HEK293 (cell line): ENCODE measurements around the gene VPREB3.

Experiments used
- BCL11A ChIP-seq: fragments of 450-650 bp; formaldehyde crosslinking; IDR thresholded peaks from 2 replicates; pipeline ENCODE4 v1.5.1; 2016; ENCODE audit warnings: low read depth, missing biosample characterization, missing genetic modification characterization
- GLI4 ChIP-seq: fragments of 450-650 bp; formaldehyde crosslinking; IDR thresholded peaks from 2 replicates; pipeline ENCODE4 v1.5.1; 2016; ENCODE audit warnings: missing biosample characterization, missing genetic modification characterization
- GLIS1 ChIP-seq: fragments of 450-650 bp; formaldehyde crosslinking; IDR thresholded peaks from 2 replicates; pipeline ENCODE4 v1.5.1; 2016; ENCODE audit warnings: missing biosample characterization, missing genetic modification characterization
- HOXC10 ChIP-seq: sonication (generic); formaldehyde crosslinking; IDR thresholded peaks from 2 replicates; pipeline ENCODE4 v1.8.1; 2023; ENCODE audit warnings: mild to moderate bottlenecking, missing genetic modification reagents
- KLF1 ChIP-seq: fragments of 450-650 bp; formaldehyde crosslinking; IDR thresholded peaks from 2 replicates; pipeline ENCODE4 v1.5.1; 2016; ENCODE audit warnings: missing biosample characterization, missing genetic modification characterization
- KLF16 ChIP-seq: fragments of 450-650 bp; formaldehyde crosslinking; IDR thresholded peaks from 2 replicates; pipeline ENCODE4 v1.5.1; 2017; ENCODE audit warnings: missing biosample characterization, missing genetic modification characterization
- SCRT2 ChIP-seq: fragments of 450-650 bp; formaldehyde crosslinking; IDR thresholded peaks from 2 replicates; pipeline ENCODE4 v1.5.1; 2016; ENCODE audit warnings: missing biosample characterization, missing genetic modification characterization
- SP3 ChIP-seq: fragments of 450-650 bp; formaldehyde crosslinking; IDR thresholded peaks from 2 replicates; pipeline ENCODE4 v1.5.1; 2016; ENCODE audit warnings: missing biosample characterization, missing genetic modification characterization
- YY1 ChIP-seq: fragments of 450-650 bp; formaldehyde crosslinking; IDR thresholded peaks from 2 replicates; pipeline ENCODE4 v1.5.1; 2018; ENCODE audit warnings: missing biosample characterization, missing genetic modification characterization
- ZBTB7A ChIP-seq: fragments of 450-650 bp; formaldehyde crosslinking; IDR thresholded peaks from 2 replicates; pipeline ENCODE4 v1.5.1; 2016; ENCODE audit warnings: low read depth, missing biosample characterization, missing genetic modification characterization
- ZNF121 ChIP-seq: fragments of 450-650 bp; formaldehyde crosslinking; IDR thresholded peaks from 2 replicates; pipeline ENCODE4 v1.5.1; 2016; ENCODE audit warnings: missing biosample characterization, missing genetic modification characterization
- ZNF132 ChIP-seq: fragments of 450-650 bp; formaldehyde crosslinking; IDR thresholded peaks from 2 replicates; pipeline ENCODE4 v1.5.1; 2017; ENCODE audit warnings: missing biosample characterization, missing genetic modification characterization, borderline replicate concordance
- ZNF138 ChIP-seq: fragments of 450-650 bp; formaldehyde crosslinking; IDR thresholded peaks from 2 replicates; pipeline ENCODE4 v1.5.1; 2016; ENCODE audit warnings: missing biosample characterization, missing genetic modification characterization, borderline replicate concordance
- ZNF211 ChIP-seq: fragments of 450-650 bp; formaldehyde crosslinking; IDR thresholded peaks from 2 replicates; pipeline ENCODE4 v1.5.1; 2016; ENCODE audit warnings: low read depth, missing biosample characterization, missing genetic modification characterization
- ZNF23 ChIP-seq: fragments of 450-650 bp; formaldehyde crosslinking; IDR thresholded peaks from 2 replicates; pipeline ENCODE4 v1.5.1; 2016; ENCODE audit warnings: missing biosample characterization, missing genetic modification characterization, borderline replicate concordance
- ZNF266 ChIP-seq: fragments of 450-650 bp; formaldehyde crosslinking; IDR thresholded peaks from 2 replicates; pipeline ENCODE4 v1.5.1; 2016; ENCODE audit warnings: missing biosample characterization, missing genetic modification characterization, low read depth
- ZNF274 ChIP-seq, 2 experiments: fragments of 200-500 bp in 1 of 2; fragments of 450-650 bp in 1 of 2; sonication (Bioruptor generic) in 1 of 2; formaldehyde crosslinking in 1 of 2; IDR thresholded peaks; 2 replicates each; pipeline versions ENCODE4 v1.5.1 to v1.6.1; 2014 to 2016; ENCODE audit warnings: borderline replicate concordance in 1 of 2, inconsistent platforms in 1 of 2, low read length in 1 of 2, missing biosample characterization in 1 of 2, missing genetic modification characterization in 1 of 2
- ZNF302 ChIP-seq: fragments of 450-650 bp; formaldehyde crosslinking; IDR thresholded peaks from 2 replicates; pipeline ENCODE4 v1.5.1; 2016; ENCODE audit warnings: missing biosample characterization, missing genetic modification characterization, low read depth
- ZNF366 ChIP-seq: fragments of 450-650 bp; formaldehyde crosslinking; conservative IDR thresholded peaks from 2 replicates; pipeline ENCODE4 v1.5.1; 2016; ENCODE audit warnings: missing biosample characterization, missing genetic modification characterization
- ZNF510 ChIP-seq: fragments of 450-650 bp; formaldehyde crosslinking; IDR thresholded peaks from 2 replicates; pipeline ENCODE4 v1.5.1; 2018; ENCODE audit warnings: mild to moderate bottlenecking, missing genetic modification characterization, missing biosample characterization; ENCODE audit not compliant: insufficient replicate concordance
- ZNF514 ChIP-seq: fragments of 450-650 bp; formaldehyde crosslinking; IDR thresholded peaks from 2 replicates; pipeline ENCODE4 v1.5.1; 2016; ENCODE audit warnings: missing biosample characterization, missing genetic modification characterization
- ZNF548 ChIP-seq: fragments of 450-650 bp; formaldehyde crosslinking; IDR thresholded peaks from 2 replicates; pipeline ENCODE4 v1.5.1; 2016; ENCODE audit warnings: missing biosample characterization, missing genetic modification characterization
- ZNF596 ChIP-seq: fragments of 450-650 bp; IDR thresholded peaks from 2 replicates; pipeline ENCODE4 v1.5.0; 2018; ENCODE audit warnings: missing biosample characterization, mild to moderate bottlenecking, missing genetic modification characterization, moderate library complexity
- ZNF623 ChIP-seq: fragments of 450-650 bp; formaldehyde crosslinking; IDR thresholded peaks from 2 replicates; pipeline ENCODE4 v1.5.1; 2016; ENCODE audit warnings: missing biosample characterization, missing genetic modification characterization
- ZNF701 ChIP-seq: fragments of 450-650 bp; formaldehyde crosslinking; IDR thresholded peaks from 2 replicates; pipeline ENCODE4 v1.5.1; 2016; ENCODE audit warnings: missing biosample characterization, missing genetic modification characterization
- ZNF707 ChIP-seq: fragments of 450-650 bp; formaldehyde crosslinking; IDR thresholded peaks from 2 replicates; pipeline ENCODE4 v1.5.1; 2016; ENCODE audit warnings: missing biosample characterization, missing genetic modification characterization
- ZNF747 ChIP-seq: fragments of 450-650 bp; formaldehyde crosslinking; IDR thresholded peaks from 2 replicates; pipeline ENCODE4 v1.5.1; 2016; ENCODE audit warnings: missing biosample characterization, missing genetic modification characterization
- ZSCAN23 ChIP-seq: fragments of 450-650 bp; formaldehyde crosslinking; IDR thresholded peaks from 2 replicates; pipeline ENCODE4 v1.5.1; 2016; ENCODE audit warnings: missing biosample characterization, missing genetic modification characterization
- ZSCAN30 ChIP-seq: fragments of 450-650 bp; IDR thresholded peaks from 2 replicates; pipeline ENCODE4 v1.5.1; 2018; ENCODE audit warnings: missing biosample characterization, mild to moderate bottlenecking, missing genetic modification characterization, moderate library complexity
- TF ChIP-seq, protein P1 (sequence below): fragments of 450-650 bp; formaldehyde crosslinking; IDR thresholded peaks from 2 replicates; pipeline ENCODE4 v1.5.1; 2016; ENCODE audit warnings: missing biosample characterization, missing genetic modification characterization
- TF ChIP-seq, protein P2 (sequence below): fragments of 450-650 bp; formaldehyde crosslinking; IDR thresholded peaks from 2 replicates; pipeline ENCODE4 v1.5.1; 2016; ENCODE audit warnings: missing biosample characterization, missing genetic modification characterization
- TF ChIP-seq, protein P3 (sequence below): fragments of 450-650 bp; formaldehyde crosslinking; IDR thresholded peaks from 2 replicates; pipeline ENCODE4 v1.5.1; 2016; ENCODE audit warnings: missing biosample characterization, missing genetic modification characterization, borderline replicate concordance
- TF ChIP-seq, protein P4 (sequence below): fragments of 450-650 bp; formaldehyde crosslinking; IDR thresholded peaks from 2 replicates; pipeline ENCODE4 v1.5.1; 2016; ENCODE audit warnings: missing biosample characterization, missing genetic modification characterization
- TF ChIP-seq, protein P5 (sequence below): IDR thresholded peaks from 2 replicates; pipeline ENCODE4 v1.6.1; 2011; ENCODE audit warnings: mild to moderate bottlenecking, low read depth, low read length, borderline replicate concordance

The VPREB3 gene

DNA sequence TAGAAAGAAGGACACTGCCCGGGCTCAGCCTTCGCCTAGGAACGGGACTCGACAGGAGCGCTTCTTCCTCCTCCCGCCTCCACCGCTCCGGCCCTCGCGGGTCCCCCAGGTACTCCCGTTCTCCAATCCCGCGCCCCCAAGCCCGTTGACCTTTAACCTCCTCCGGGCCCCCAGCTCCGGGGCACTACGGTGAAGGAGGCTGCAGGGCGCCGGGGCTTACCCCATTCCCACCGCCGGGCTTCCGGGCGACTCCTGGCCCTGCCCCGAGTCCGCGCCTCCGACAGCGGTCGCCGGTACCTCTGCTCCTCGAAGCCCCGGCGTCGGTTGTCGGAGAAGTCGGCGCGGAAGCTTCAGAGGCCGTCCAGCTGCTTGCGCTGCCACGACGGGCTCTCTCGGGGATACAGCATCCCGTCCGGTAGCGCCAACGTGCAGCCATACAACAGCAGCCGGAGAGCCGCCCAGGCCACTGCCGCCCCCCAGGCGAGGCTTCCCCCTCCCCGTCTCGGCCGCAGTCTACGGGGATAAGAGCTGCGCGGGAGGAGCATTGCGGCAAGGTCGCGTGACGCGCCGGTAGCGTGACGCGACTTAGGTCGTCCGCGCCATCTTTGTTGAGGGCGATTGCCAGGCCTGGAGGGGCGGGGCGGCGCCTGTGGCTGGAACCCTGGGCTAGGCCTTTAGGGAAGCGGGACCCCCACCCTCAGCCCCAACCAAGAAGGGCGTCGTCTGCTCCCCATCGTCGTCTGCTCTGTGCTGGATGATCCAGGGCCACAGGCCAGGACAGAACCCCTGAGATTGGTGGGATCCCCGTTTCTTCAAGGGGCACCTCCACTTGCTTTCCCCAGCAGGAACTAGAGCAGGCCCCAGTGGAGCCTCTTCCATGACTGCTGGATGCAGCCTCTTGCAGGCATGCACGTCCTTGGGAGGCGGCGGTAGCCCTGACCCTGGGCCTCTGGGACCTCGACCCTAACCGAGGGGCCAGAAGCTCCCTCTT lies 37.1 kb downstream of the VPREB3 start (continued):
- no peak for TF ChIP-seq HOXC10
- no peak for TF ChIP-seq ZNF302 (tag by site-specific recombination)
- TF ChIP-seq, protein P1, sequence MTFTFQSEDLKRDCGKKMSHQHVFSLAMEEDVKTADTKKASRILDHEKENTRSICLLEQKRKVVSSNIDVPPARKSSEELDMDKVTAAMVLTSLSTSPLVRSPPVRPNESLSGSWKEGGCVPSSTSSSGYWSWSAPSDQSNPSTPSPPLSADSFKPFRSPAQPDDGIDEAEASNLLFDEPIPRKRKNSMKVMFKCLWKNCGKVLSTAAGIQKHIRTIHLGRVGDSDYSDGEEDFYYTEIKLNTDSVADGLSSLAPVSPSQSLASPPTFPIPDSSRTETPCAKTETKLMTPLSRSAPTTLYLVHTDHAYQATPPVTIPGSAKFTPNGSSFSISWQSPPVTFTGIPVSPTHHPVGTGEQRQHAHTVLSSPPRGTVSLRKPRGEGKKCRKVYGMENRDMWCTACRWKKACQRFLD (tag by site-specific recombination) = no peak
- TF ChIP-seq ZNF211 (tag by site-specific recombination) = no peak
- TF ChIP-seq ZNF266 (tag by site-specific recombination) = no peak
- TF ChIP-seq ZNF121 (tag by site-specific recombination) = no peak
- TF ChIP-seq ZNF548 (tag by site-specific recombination) = no peak
- TF ChIP-seq ZNF623 (tag by site-specific recombination) = peak; percentile 21; the same call in 1 of the 2 replicates
- TF ChIP-seq ZNF707 = no peak
- no peak for TF ChIP-seq ZNF274 (IDR thresholded peaks at IDR 0.05; ENCODE audit: low read length)
- no peak for TF ChIP-seq ZNF274 (tag by site-specific recombination; IDR thresholded peaks at IDR 0.05; ENCODE audit: borderline replicate concordance)
- TF ChIP-seq, protein P2, sequence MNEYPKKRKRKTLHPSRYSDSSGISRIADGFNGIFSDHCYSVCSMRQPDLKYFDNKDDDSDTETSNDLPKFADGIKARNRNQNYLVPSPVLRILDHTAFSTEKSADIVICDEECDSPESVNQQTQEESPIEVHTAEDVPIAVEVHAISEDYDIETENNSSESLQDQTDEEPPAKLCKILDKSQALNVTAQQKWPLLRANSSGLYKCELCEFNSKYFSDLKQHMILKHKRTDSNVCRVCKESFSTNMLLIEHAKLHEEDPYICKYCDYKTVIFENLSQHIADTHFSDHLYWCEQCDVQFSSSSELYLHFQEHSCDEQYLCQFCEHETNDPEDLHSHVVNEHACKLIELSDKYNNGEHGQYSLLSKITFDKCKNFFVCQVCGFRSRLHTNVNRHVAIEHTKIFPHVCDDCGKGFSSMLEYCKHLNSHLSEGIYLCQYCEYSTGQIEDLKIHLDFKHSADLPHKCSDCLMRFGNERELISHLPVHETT (tag by site-specific recombination) = no peak; the same call in 1 of the 2 replicates
- TF ChIP-seq YY1 (tag by site-specific recombination) = peak; percentile 98
- peak; percentile 93 for TF ChIP-seq KLF16 (tag by site-specific recombination)
- TF ChIP-seq ZBTB7A (tag by site-specific recombination) = no peak
- no peak for TF ChIP-seq ZSCAN23
- TF ChIP-seq ZNF138 (tag by site-specific recombination) = no peak
- no peak; the same call in 1 of the 2 replicates for TF ChIP-seq BCL11A (tag by site-specific recombination)
- TF ChIP-seq ZNF596 (tag by site-specific recombination) = no peak
- peak; percentile 58 for TF ChIP-seq KLF1 (tag by site-specific recombination)
- TF ChIP-seq ZNF701 (tag by site-specific recombination) = no peak
- TF ChIP-seq SCRT2 = peak; percentile 59
- peak; percentile 46; the same call in 1 of the 2 replicates for TF ChIP-seq ZSCAN30 (tag by site-specific recombination)
- TF ChIP-seq GLIS1 (tag by site-specific recombination) = peak; percentile 78
- no peak for TF ChIP-seq ZNF747 (tag by site-specific recombination)
- no peak for TF ChIP-seq ZNF23 (tag by site-specific recombination)
- TF ChIP-seq ZNF132 (tag by site-specific recombination) = no peak
- TF ChIP-seq, protein P3, sequence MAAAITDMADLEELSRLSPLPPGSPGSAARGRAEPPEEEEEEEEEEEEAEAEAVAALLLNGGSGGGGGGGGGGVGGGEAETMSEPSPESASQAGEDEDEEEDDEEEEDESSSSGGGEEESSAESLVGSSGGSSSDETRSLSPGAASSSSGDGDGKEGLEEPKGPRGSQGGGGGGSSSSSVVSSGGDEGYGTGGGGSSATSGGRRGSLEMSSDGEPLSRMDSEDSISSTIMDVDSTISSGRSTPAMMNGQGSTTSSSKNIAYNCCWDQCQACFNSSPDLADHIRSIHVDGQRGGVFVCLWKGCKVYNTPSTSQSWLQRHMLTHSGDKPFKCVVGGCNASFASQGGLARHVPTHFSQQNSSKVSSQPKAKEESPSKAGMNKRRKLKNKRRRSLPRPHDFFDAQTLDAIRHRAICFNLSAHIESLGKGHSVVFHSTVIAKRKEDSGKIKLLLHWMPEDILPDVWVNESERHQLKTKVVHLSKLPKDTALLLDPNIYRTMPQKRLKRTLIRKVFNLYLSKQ (tag by site-specific recombination) = no peak
- TF ChIP-seq ZNF514 (tag by site-specific recombination) = no peak
- TF ChIP-seq GLI4 (tag by site-specific recombination) = no peak
- TF ChIP-seq, protein P4, sequence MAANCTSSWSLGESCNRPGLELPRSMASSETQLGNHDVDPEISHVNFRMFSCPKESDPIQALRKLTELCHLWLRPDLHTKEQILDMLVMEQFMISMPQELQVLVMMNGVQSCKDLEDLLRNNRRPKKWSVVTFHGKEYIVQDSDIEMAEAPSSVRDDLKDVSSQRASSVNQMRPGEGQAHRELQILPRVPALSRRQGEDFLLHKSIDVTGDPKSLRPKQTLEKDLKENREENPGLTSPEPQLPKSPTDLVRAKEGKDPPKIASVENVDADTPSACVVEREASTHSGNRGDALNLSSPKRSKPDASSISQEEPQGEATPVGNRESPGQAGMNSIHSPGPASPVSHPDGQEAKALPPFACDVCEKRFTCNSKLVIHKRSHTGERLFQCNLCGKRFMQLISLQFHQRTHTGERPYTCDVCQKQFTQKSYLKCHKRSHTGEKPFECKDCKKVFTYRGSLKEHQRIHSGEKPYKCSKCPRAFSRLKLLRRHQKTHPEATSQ (tag by site-specific recombination) = 0 out of 2 replicates have a peak, but pooled peaks have one; percentile 68
- TF ChIP-seq ZNF510 (tag by site-specific recombination) = no peak
- TF ChIP-seq ZNF366 (tag by site-specific recombination) = no peak
- TF ChIP-seq, protein P5, sequence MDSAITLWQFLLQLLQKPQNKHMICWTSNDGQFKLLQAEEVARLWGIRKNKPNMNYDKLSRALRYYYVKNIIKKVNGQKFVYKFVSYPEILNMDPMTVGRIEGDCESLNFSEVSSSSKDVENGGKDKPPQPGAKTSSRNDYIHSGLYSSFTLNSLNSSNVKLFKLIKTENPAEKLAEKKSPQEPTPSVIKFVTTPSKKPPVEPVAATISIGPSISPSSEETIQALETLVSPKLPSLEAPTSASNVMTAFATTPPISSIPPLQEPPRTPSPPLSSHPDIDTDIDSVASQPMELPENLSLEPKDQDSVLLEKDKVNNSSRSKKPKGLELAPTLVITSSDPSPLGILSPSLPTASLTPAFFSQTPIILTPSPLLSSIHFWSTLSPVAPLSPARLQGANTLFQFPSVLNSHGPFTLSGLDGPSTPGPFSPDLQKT = no peak
- TF ChIP-seq SP3 (tag by site-specific recombination) = peak; percentile 83
